Liver (tissue), 3 donors: ENCODE measurements around the gene IGFL4.

Experiments
- FOXA1 ChIP-seq: IDR thresholded peaks from 2 replicates; pipeline ENCODE4 v1.6.1; 2016; ENCODE audit warnings: antibody characterized with exemption
- JUND ChIP-seq, 2 donors: IDR thresholded peaks; 2 replicates each; pipeline ENCODE4 v1.6.1; 2016; ENCODE audit warnings: antibody characterized with exemption in 2 of 2
- RAD21 ChIP-seq, 2 donors: IDR thresholded peaks; 2 replicates each; pipeline ENCODE4 v1.6.1; 2016; ENCODE audit warnings: antibody characterized with exemption in 2 of 2, mild to moderate bottlenecking in 2 of 2
- RXRA ChIP-seq, 2 donors: IDR thresholded peaks; 2 replicates each; pipeline ENCODE4 v1.6.1; 2017 to 2018; ENCODE audit warnings: antibody characterized with exemption in 2 of 2, mild to moderate bottlenecking in 1 of 2
- TAF1 ChIP-seq: conservative IDR thresholded peaks from 2 replicates; pipeline ENCODE4 v1.6.1; 2016; ENCODE audit warnings: antibody characterized with exemption, mild to moderate bottlenecking
- YY1 ChIP-seq: IDR thresholded peaks from 2 replicates; pipeline ENCODE4 v1.6.1; 2016; ENCODE audit warnings: antibody characterized with exemption, mild to moderate bottlenecking
- TF ChIP-seq, protein P1 (sequence below): fragments of 150-350 bp; IDR thresholded peaks from 2 replicates; pipeline ENCODE4 v1.5.1; 2017; ENCODE audit warnings: improper control_type of control experiment, low read depth, low read length; ENCODE audit not compliant: missing input control
- TF ChIP-seq, protein P2 (sequence below): IDR thresholded peaks from 2 replicates; pipeline ENCODE4 v1.6.1; 2016; ENCODE audit warnings: antibody characterized with exemption, mild to moderate bottlenecking
- TF ChIP-seq, protein P3 (sequence below): IDR thresholded peaks from 2 replicates; pipeline ENCODE4 v1.6.1; 2016; ENCODE audit warnings: antibody characterized with exemption
- TF ChIP-seq, protein P4 (sequence below): IDR thresholded peaks from 2 replicates; pipeline ENCODE4 v1.6.1; 2016; ENCODE audit warnings: antibody characterized with exemption
- donor health status: healthy.
- donor health status: healthy.

DNA sequence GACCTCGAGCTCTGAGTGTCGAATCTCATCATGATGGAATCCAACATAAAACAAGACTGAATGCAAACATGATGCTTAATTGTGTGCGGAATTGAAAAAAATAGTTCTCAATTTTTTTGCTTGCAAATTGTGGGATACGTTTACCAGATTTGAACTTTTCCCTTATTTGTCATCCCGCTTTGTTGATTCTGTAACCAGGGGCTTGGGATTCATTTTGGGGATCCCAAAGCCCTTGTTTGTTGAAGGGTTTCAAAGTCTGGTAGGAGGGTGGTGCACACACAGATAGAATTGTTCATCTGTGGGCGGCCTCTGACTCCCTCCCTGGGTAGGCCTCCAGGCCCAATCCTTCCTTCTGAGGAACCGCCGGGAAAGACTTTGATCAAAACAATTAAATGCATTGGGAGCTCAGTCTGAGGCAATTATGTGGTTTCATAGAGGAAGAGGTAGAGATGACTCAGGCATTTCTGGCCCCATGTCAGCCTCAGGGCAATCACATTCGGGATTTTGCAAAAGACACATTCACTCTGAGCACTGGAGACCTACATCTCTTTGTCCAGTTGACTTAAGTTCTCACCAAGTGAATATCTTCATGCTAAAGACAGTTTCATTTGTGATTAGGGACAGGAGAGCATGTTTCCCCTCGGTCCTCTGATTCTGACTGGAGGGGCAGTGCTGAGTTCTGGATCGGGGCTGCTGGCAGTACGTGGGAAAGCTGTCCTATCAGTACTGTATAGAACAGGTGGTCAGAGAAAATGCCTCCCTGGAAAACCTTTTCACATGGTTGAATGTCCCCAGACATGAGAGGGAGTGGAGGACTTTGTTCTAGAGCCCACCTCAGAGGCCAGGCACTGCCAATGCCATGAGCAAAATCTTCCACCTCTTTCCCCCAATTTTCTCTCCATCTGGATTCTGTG lies 27.8 kb upstream of the IGFL4 start:
- TF ChIP-seq, protein P1, sequence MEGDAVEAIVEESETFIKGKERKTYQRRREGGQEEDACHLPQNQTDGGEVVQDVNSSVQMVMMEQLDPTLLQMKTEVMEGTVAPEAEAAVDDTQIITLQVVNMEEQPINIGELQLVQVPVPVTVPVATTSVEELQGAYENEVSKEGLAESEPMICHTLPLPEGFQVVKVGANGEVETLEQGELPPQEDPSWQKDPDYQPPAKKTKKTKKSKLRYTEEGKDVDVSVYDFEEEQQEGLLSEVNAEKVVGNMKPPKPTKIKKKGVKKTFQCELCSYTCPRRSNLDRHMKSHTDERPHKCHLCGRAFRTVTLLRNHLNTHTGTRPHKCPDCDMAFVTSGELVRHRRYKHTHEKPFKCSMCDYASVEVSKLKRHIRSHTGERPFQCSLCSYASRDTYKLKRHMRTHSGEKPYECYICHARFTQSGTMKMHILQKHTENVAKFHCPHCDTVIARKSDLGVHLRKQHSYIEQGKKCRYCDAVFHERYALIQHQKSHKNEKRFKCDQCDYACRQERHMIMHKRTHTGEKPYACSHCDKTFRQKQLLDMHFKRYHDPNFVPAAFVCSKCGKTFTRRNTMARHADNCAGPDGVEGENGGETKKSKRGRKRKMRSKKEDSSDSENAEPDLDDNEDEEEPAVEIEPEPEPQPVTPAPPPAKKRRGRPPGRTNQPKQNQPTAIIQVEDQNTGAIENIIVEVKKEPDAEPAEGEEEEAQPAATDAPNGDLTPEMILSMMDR = no peak
- TF ChIP-seq, protein P2, sequence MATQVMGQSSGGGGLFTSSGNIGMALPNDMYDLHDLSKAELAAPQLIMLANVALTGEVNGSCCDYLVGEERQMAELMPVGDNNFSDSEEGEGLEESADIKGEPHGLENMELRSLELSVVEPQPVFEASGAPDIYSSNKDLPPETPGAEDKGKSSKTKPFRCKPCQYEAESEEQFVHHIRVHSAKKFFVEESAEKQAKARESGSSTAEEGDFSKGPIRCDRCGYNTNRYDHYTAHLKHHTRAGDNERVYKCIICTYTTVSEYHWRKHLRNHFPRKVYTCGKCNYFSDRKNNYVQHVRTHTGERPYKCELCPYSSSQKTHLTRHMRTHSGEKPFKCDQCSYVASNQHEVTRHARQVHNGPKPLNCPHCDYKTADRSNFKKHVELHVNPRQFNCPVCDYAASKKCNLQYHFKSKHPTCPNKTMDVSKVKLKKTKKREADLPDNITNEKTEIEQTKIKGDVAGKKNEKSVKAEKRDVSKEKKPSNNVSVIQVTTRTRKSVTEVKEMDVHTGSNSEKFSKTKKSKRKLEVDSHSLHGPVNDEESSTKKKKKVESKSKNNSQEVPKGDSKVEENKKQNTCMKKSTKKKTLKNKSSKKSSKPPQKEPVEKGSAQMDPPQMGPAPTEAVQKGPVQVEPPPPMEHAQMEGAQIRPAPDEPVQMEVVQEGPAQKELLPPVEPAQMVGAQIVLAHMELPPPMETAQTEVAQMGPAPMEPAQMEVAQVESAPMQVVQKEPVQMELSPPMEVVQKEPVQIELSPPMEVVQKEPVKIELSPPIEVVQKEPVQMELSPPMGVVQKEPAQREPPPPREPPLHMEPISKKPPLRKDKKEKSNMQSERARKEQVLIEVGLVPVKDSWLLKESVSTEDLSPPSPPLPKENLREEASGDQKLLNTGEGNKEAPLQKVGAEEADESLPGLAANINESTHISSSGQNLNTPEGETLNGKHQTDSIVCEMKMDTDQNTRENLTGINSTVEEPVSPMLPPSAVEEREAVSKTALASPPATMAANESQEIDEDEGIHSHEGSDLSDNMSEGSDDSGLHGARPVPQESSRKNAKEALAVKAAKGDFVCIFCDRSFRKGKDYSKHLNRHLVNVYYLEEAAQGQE = no peak
- TF ChIP-seq, protein P3, sequence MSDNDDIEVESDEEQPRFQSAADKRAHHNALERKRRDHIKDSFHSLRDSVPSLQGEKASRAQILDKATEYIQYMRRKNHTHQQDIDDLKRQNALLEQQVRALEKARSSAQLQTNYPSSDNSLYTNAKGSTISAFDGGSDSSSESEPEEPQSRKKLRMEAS = no peak
- TF ChIP-seq JUND (IDR thresholded peaks at IDR 0.05) = no peak
- no peak for TF ChIP-seq YY1
- TF ChIP-seq, protein P4, sequence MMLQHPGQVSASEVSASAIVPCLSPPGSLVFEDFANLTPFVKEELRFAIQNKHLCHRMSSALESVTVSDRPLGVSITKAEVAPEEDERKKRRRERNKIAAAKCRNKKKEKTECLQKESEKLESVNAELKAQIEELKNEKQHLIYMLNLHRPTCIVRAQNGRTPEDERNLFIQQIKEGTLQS = no peak
- TF ChIP-seq FOXA1 = no peak
- TF ChIP-seq RAD21 (IDR thresholded peaks at IDR 0.05) = no peak
- TF ChIP-seq RXRA (IDR thresholded peaks at IDR 0.05) = no peak
- TF ChIP-seq TAF1 = no peak
